ENCODE measurements around the gene AMOT.
A peak's percentile ranks its signal among the peaks of the same experiment; 100 is the strongest.

AMOT gene

DNA sequence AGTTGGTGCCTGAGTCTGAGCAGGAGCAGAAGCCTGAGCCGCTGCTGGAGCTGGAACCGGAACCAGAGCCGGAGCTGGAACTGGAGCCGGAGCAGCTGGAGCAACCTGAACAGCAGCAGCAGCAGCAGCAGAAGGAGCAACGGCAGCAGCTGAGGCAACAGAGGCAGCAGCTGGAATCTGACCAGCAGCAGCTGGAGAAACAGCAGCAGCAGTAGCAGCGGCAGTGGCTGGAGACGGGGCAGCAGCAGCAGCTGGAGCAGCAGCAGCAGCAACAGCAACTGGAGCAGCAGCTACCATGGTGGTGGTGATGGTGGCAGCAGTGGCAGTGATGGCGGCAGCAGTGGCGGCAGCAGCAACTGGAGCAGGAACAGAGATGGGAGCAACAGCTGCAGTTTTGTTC is 61.5 kb downstream of the AMOT start:
- TF ChIP-seq, protein P1, sequence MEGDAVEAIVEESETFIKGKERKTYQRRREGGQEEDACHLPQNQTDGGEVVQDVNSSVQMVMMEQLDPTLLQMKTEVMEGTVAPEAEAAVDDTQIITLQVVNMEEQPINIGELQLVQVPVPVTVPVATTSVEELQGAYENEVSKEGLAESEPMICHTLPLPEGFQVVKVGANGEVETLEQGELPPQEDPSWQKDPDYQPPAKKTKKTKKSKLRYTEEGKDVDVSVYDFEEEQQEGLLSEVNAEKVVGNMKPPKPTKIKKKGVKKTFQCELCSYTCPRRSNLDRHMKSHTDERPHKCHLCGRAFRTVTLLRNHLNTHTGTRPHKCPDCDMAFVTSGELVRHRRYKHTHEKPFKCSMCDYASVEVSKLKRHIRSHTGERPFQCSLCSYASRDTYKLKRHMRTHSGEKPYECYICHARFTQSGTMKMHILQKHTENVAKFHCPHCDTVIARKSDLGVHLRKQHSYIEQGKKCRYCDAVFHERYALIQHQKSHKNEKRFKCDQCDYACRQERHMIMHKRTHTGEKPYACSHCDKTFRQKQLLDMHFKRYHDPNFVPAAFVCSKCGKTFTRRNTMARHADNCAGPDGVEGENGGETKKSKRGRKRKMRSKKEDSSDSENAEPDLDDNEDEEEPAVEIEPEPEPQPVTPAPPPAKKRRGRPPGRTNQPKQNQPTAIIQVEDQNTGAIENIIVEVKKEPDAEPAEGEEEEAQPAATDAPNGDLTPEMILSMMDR (IDR thresholded peaks at IDR 0.05; ENCODE audit: low read depth, low read length): no peak
- no peak for DNase-seq (ENCODE audit: extremely low read depth, low read depth)

DNA sequence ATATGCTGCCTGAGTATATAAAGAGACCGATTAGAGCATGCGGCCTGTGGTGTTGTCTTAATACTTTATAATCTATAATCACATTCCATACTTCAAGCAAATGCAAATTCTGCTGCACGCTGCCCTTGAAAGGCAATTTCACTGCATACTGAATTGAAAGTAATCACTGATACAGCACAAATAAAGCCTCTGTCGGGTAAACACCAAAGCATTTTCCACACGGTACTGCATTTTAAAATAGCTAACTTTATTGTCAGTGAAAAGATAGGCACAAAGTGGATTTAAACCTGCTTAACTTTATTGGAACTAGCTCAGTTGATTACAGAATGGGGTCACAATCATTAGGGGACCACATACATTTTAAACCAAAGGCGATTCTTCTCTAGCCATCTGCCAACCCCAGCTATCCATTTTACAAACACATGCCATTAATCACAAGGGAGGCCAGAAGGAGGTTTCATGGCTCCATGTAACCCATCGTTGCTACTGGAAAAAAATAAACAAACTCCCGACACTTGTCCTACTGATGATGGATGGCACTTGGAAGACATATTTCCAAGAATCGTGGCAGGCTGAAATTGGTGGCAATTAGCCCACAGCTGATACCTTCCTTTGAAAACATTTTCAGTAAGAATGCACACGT is 65.9 kb downstream of the AMOT start:
- TF ChIP-seq, protein P1 (IDR thresholded peaks at IDR 0.05; ENCODE audit: low read depth, low read length): no peak
- DNase-seq (ENCODE audit: extremely low read depth, low read depth): no peak

DNA sequence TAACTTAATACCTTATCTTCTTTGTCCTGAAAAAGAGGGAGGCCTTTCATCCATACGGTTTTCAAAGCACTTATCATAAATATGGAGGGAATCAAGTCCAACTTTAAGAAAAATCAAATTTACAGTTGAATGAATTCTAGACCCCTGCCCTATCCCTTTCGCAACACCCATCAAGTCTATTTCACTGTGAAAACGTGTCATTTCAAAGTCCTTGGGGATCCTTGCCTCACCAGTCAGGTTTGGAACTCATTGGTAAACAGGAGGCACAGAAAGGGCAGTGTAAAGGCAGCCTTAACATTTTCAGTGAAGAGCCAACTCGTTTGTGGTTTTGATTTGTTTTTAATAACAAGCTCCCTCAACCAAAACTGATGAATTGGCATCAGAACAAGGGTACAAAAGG is 66.5 kb downstream of the AMOT start:
- TF ChIP-seq, protein P1 (IDR thresholded peaks at IDR 0.05; ENCODE audit: low read depth, low read length): no peak
- no peak for DNase-seq (ENCODE audit: extremely low read depth, low read depth)

DNA sequence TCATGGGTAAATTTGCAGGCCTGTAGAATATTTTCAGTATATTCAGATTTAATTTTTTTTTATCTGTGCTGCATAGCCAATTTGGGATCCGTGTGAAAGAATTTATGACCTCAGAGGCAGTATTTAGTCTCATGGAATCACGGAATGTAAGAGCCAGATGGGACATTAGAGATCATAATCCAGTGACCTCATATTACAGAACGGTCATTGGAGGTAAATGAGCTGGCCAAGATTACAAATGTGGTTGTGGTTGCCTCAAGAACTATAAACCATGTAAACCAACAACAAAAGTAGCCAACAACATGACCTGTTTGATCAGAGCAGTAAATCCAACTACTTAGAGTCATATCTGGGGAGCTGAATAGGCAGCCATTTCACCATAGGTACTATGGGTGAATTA is 71.6 kb downstream of the AMOT start:
- TF ChIP-seq, protein P1 (IDR thresholded peaks at IDR 0.05; ENCODE audit: low read depth, low read length): no peak
- DNase-seq (ENCODE audit: extremely low read depth, low read depth): peak; percentile 11

DNA sequence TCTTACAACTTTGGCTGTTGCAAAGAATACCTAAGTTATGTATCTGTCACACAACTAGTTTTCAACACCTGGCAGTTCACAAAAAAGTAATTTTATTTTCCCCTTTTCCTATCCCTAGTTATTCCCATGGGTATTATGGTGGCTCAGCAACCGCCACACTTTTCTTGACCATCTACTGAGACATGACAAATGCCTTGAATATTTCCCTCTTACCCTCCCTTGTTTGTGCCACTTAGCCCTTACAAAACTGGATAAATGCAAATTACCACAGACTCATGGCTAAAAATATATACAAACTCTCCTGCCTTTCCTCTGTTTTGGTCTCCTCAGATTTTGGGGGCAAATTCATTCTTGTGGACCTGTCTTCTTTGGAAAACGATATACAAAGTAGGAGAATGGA is 72.1 kb downstream of the AMOT start:
- TF ChIP-seq, protein P1 (IDR thresholded peaks at IDR 0.05; ENCODE audit: low read depth, low read length): no peak
- DNase-seq (ENCODE audit: extremely low read depth, low read depth): no peak

DNA sequence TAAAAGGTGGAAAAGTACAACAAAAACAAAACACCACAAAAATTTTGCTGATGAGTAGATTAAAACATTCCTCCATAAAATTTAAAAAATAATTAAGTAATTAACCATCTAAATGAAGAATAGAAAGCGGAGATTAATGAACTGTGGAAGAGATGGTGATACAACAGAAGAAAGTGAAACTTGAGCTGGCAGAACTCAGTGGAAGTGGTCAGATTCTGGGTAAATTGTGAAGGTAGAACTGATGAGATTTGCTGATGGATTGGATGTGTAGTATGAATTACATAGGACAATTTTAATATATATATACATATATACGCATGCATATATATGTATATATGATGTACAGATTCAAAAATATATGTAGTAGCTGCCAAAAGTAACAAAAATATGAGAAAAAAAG is 73.9 kb downstream of the AMOT start:
- no peak for DNase-seq (ENCODE audit: extremely low read depth, low read depth)
- TF ChIP-seq, protein P1 (IDR thresholded peaks at IDR 0.05; ENCODE audit: low read depth, low read length): no peak

DNA sequence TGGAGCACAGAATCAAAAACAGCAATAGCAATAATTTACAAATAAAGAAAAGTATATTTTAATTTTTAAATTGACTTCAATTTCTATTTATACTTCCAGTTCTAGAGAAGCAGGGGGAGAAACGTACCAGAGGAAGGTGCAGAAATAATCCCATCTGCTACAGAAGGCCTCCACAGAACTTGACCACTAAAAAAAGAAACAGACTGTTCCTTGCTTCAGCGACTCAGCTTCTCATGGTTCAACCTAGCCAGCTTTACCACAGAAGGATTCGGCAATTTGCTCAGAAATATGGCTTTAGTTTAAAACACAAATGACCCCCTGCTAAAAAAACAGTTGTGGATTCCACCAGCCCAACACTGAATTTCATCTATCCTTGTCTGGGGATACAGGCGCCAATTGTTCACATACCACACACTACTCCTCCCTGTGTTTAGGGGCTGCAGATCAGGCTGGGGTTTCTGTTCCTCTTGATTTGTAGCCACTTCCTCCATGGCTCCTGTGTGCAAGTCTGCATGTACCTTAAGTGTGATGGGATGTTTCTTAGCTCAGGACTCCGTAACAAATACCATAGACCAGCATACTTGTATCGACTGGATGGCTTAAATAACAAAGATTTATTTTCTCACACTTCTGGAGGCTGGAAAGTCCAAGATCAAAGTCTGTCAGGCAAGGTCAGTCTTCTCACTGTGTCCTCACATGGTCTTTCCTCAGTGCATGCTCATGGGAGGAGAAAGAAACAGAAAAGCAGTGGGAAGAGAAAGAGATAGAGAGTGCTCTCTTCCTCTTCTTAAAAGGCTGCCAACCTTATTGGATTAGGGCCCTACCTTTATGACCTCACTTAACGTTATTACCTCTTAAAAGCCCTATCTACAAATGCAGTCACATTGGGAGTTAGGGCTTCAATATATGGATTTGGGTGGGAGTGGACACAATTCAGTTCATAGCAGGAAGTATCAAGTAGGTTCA is 79.1 kb downstream of the AMOT start:
- no peak for DNase-seq (ENCODE audit: extremely low read depth, low read depth)
- TF ChIP-seq, protein P1 (IDR thresholded peaks at IDR 0.05; ENCODE audit: low read depth, low read length): no peak
